ENCODE data around the gene IQGAP2.

DNA sequence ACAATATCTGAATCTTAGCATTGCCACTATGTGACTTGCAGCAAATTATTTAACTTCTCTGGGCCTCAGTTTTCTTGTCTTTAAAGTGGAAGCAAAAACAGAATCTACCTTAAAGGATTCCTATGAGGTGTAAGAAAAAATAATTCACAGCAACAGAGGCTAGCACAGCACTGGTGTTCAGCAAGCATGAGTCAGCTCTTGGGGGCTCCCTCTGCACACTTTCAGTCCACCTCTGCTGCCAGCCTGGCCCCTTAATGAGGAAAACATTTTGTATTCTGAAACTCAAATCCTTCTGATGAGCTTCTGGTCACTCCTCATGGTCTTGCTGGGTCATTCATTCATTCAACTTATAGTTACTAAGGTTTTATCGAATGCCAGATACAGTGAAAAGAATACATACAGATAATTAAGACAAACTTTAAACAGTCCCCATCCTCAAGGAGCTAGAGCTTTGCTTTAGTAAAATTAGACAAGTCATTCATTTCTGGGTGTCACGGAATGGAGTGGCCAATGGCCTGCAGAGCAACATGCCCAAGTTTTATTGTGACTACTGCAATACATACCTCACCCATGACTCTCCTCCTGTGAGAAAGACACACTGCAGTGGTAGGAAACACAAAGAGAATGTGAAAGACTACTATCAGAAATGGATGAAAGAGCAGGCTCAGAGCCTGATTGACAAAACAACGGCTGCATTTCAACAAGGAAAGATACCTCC, 26.8 kb upstream of the IQGAP2 start:
- TF ChIP-seq, protein P1, sequence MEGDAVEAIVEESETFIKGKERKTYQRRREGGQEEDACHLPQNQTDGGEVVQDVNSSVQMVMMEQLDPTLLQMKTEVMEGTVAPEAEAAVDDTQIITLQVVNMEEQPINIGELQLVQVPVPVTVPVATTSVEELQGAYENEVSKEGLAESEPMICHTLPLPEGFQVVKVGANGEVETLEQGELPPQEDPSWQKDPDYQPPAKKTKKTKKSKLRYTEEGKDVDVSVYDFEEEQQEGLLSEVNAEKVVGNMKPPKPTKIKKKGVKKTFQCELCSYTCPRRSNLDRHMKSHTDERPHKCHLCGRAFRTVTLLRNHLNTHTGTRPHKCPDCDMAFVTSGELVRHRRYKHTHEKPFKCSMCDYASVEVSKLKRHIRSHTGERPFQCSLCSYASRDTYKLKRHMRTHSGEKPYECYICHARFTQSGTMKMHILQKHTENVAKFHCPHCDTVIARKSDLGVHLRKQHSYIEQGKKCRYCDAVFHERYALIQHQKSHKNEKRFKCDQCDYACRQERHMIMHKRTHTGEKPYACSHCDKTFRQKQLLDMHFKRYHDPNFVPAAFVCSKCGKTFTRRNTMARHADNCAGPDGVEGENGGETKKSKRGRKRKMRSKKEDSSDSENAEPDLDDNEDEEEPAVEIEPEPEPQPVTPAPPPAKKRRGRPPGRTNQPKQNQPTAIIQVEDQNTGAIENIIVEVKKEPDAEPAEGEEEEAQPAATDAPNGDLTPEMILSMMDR (IDR thresholded peaks at IDR 0.05), result no peak
- no peak for TF ChIP-seq EZH2 (IDR thresholded peaks at IDR 0.05; ENCODE audit: borderline replicate concordance, insufficient read depth, low read depth, low read length, poor library complexity, severe bottlenecking)
